ENCODE results near the gene MCU.

- TF ChIP-seq EZH2 (IDR thresholded peaks at IDR 0.05; ENCODE audit: borderline replicate concordance, low read depth, low read length, poor library complexity, severe bottlenecking) (no peak), CTCF (conservative IDR thresholded peaks at IDR 0.05; ENCODE audit: low read depth, low read length) (no peak)
Measured at GRCh38 chr10:72659694-72660093, 32.2 kb upstream of the MCU start.

Data from A673 (cell line).